BJ (cell line): Measurements from ENCODE around the gene CACNA1I. TPM values are rescaled to one million over a fixed set of nuclear protein-coding genes. Genes with fewer than 3 reads are reported as not detected.

Experiments
- CTCF ChIA-PET: fragments of 350-600 bp; formaldehyde crosslinking; extraction: SDS; loops from one replicate; lab custom pipeline; 2021; ENCODE audit warnings: antibody characterized with exemption, inconsistent platforms; lab: Yijun Ruan, JAX
- POLR2A ChIA-PET: fragments of 300-600 bp; sonication (Branson Sonifier 250); formaldehyde crosslinking; extraction: SDS; loops from one replicate; lab custom pipeline; 2021; ENCODE audit warnings: antibody characterized with exemption; lab: Charles Lee
- DNase-seq: peaks from one replicate; pipeline ENCODE4 v3.0.0-alpha.2; 2011; ENCODE audit warnings: low read depth
- H3K27me3 ChIP-seq: 2 replicates; pipeline ENCODE4 v1.6.0; 2011; ENCODE audit warnings: low read length; ENCODE audit not compliant: control insufficient read depth, insufficient read depth
- H3K36me3 ChIP-seq: 2 replicates; pipeline ENCODE4 v1.5.1; 2011; ENCODE audit warnings: low read length; ENCODE audit not compliant: control insufficient read depth, insufficient read depth
- H3K4me3 ChIP-seq: 2 replicates; pipeline ENCODE4 v1.5.1; 2011; ENCODE audit warnings: low read depth, mild to moderate bottlenecking, control low read depth, low read length
- polyA plus RNA-seq: library from polyadenylated mRNA; depleted of rRNA; stranded (reverse); fragments of >200 nt; gene quantifications from 2 replicates; pipeline ENCODE4 v1.2.3, GENCODE V29; 2011
- TF ChIP-seq, protein P1 (sequence below): IDR thresholded peaks from 2 replicates; pipeline ENCODE4 v1.5.1; 2011; ENCODE audit warnings: low read depth, mild to moderate bottlenecking, control low read depth, inconsistent platforms, low read length, moderate library complexity; ENCODE audit not compliant: insufficient read depth

The CACNA1I gene
- polyA plus RNA-seq, 1 experiment, result 0.01 TPM

GRCh38 chr22:39688186-39688785 lies 117.7 kb downstream of the CACNA1I start:
- ChIA-PET CTCF (interaction anchor here (1.1 kb wide), 1 partner anchor 31 kb away, joined by 4 read pairs; no protein-coding TSS in a partner anchor), POLR2A (no interaction called here)
- no peaks in the 10 kb centered on the region for H3K36me3 ChIP-seq
- no peak overlapping the region for H3K4me3 ChIP-seq
- TF ChIP-seq, protein P1, sequence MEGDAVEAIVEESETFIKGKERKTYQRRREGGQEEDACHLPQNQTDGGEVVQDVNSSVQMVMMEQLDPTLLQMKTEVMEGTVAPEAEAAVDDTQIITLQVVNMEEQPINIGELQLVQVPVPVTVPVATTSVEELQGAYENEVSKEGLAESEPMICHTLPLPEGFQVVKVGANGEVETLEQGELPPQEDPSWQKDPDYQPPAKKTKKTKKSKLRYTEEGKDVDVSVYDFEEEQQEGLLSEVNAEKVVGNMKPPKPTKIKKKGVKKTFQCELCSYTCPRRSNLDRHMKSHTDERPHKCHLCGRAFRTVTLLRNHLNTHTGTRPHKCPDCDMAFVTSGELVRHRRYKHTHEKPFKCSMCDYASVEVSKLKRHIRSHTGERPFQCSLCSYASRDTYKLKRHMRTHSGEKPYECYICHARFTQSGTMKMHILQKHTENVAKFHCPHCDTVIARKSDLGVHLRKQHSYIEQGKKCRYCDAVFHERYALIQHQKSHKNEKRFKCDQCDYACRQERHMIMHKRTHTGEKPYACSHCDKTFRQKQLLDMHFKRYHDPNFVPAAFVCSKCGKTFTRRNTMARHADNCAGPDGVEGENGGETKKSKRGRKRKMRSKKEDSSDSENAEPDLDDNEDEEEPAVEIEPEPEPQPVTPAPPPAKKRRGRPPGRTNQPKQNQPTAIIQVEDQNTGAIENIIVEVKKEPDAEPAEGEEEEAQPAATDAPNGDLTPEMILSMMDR, result no peak
- H3K27me3 ChIP-seq, result peaks cover 19% of the 10 kb centered on the region
- DNase-seq, result no peak

DNA sequence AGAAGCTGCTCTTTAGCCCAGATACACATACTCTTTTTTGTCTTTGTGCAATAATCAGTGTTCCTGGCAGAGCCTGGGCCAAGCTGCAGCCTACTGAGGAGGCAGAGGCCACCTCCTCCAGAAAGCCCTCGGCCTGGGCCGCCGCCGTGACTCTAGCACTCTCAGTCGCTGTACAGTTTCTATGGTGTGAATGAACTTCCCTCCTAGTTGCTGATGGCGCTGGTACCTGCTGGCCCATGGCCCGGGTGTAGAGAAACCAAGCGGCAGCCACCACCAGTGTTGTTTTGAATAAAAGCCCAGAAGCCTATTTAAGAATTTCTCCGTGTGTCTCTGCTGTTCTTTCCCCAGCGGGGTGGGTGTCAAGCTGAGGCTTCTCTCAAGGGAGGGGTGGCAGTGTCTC lies 118.9 kb downstream of the CACNA1I start:
- DNase-seq, result no peak
- ChIA-PET POLR2A (no interaction called here), CTCF (interaction anchor here (1.1 kb wide), 1 partner anchor 32 kb away, joined by 4 read pairs; no protein-coding TSS in a partner anchor)

GRCh38 chr22:39690881-39691605 lies 120.5 kb downstream of the CACNA1I start:
- CTCF ChIA-PET, result no interaction called here
- DNase-seq, result no peak
- peaks cover 24% of the 10 kb centered on the region for H3K27me3 ChIP-seq
- H3K4me3 ChIP-seq, result no peak overlapping the region
- TF ChIP-seq, protein P1, result no peak
- no peaks in the 10 kb centered on the region for H3K36me3 ChIP-seq
- POLR2A ChIA-PET, result no interaction called here

More for the DNA sequence above, 118.9 kb downstream of the CACNA1I start:
- Histone ChIP-seq H3K27me3 (peaks cover 22% of the 10 kb centered on the region), H3K4me3 (no peak overlapping the region), H3K36me3 (no peaks in the 10 kb centered on the region)
- TF ChIP-seq, protein P1, result no peak

- Histone ChIP-seq H3K27me3 (peaks cover 12% of the 10 kb centered on the region), H3K4me3 (no peak overlapping the region), H3K36me3 (no peaks in the 10 kb centered on the region)
- POLR2A ChIA-PET, result no interaction called here
- CTCF ChIA-PET, result no interaction called here
- TF ChIP-seq, protein P1, result no peak
- no peak for DNase-seq
Measured at GRCh38 chr22:39693943-39694500, 123.5 kb downstream of the CACNA1I start.

GRCh38 chr22:39697790-39698430 lies 127.4 kb downstream of the CACNA1I start:
- POLR2A ChIA-PET, result no interaction called here

More at GRCh38 chr22:39697790-39698430, 127.4 kb downstream of the CACNA1I start:
- Histone ChIP-seq H3K36me3 (no peaks in the 10 kb centered on the region), H3K27me3 (peaks cover 6% of the 10 kb centered on the region), H3K4me3 (no peak overlapping the region)
- DNase-seq, result no peak
- CTCF ChIA-PET, result no interaction called here
- TF ChIP-seq, protein P1, result no peak
